Uterus (tissue), 2 donors: ENCODE measurements around the gene GALNT18.

ENCODE experiments used
- POLR2A ChIP-seq, 2 donors: fragments of 450-650 bp; IDR thresholded peaks; one replicate each; pipeline ENCODE4 v1.6.1; 2016; ENCODE audit warnings: antibody characterized with exemption in 2 of 2, mild to moderate bottlenecking in 1 of 2, moderate library complexity in 1 of 2
- TF ChIP-seq, protein P1 (sequence below), 4 experiments: fragments of 200-600 bp in 2 of 4; fragments of 450-650 bp in 2 of 4; sonication (generic) in 2 of 4; IDR thresholded peaks; one replicate each; pipeline ENCODE4 v1.5.1; 2016 to 2019; ENCODE audit warnings: antibody characterized with exemption in 4 of 4, mild to moderate bottlenecking in 2 of 4, moderate library complexity in 1 of 4

DNA sequence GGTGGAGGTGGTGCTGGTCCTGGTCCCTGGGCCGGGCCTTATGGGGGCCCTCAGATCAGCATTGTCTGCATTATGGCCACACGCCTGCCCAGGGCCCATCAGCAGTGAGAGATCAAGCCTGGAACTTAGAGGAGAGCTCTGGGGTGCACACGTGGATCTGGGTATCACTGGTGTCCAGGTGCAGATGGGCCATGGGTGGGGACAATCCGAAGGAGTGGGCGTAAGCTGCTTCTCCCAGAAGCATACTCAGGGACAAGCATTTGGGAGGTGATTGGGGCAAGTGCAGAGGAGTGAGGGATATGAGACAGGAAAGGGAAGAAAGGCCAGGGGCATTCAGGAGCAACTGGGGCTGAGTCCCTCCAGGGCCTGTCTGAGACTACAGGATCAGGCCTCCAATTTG is 353.1 kb downstream of the GALNT18 start:
- no peak for TF ChIP-seq POLR2A (IDR thresholded peaks at IDR 0.05)
- TF ChIP-seq, protein P1, sequence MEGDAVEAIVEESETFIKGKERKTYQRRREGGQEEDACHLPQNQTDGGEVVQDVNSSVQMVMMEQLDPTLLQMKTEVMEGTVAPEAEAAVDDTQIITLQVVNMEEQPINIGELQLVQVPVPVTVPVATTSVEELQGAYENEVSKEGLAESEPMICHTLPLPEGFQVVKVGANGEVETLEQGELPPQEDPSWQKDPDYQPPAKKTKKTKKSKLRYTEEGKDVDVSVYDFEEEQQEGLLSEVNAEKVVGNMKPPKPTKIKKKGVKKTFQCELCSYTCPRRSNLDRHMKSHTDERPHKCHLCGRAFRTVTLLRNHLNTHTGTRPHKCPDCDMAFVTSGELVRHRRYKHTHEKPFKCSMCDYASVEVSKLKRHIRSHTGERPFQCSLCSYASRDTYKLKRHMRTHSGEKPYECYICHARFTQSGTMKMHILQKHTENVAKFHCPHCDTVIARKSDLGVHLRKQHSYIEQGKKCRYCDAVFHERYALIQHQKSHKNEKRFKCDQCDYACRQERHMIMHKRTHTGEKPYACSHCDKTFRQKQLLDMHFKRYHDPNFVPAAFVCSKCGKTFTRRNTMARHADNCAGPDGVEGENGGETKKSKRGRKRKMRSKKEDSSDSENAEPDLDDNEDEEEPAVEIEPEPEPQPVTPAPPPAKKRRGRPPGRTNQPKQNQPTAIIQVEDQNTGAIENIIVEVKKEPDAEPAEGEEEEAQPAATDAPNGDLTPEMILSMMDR (IDR thresholded peaks at IDR 0.05), result no peak
